Forelimb muscle (tissue), 1 donor: ENCODE measurements around the gene LRRC25. TPM values are rescaled to one million over a fixed set of nuclear protein-coding genes. Genes with fewer than 3 reads are reported as not detected.

Experiments used
- DNase-seq: peaks from one replicate; pipeline ENCODE4 v3.0.0-alpha.2; 2013; ENCODE audit warnings: low read depth
- polyA plus RNA-seq: library from polyadenylated mRNA; unstranded; fragments of 120-200 nt; gene quantifications from one replicate; pipeline ENCODE4 v1.2.1, GENCODE V29; 2013; ENCODE audit not compliant: insufficient read length

LRRC25 gene
- polyA plus RNA-seq = 1.6 TPM

DNA sequence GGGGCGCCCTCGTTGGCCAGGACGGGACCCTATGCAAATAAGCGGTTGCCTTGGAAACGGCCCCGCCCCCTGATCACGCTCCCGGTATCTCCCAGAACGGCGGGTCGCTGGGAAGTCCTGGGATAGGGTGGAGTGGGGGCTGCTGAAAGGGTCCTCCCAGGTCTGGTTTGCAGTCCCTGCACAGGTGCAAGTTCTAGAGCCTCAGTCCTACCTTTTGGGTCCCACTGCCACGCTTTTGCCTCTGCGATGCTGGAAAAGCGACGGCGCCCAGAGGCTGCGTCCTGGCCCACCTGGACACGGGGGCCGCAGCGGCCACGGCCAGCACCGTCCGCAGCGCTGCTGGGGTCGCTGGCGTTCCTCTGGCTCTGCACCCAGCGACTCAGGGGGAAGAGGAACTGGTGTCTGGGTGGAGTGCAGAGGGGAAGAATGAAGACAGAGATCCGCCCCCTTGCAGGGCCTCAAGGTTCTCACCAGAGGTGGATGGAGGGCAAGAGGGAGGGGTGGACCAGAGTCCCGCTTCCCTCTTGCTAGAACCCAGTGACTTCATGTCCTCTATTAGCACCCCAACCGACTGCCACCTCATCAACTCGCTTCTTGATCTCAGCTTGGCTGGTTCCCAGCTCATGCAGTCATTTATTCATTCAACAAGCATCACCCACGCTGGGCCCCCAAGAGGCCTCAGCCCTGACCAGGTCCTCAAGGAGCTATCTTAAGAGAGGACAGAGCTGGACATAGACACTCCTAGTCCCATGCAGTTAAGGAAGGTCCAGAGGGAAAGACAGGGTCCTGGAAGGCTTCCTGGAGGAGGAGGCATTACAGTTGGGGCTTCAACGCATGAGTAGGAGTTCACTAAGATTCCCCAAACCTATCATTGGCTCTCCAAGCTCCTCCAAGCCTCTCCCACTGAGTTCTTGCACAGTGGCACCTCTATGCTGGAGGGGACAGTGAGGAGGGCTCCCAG, at the start of gene LRRC25:
TSS of gene LRRC25 (minus strand) at position 381 of the 961 bp plus-strand sequence. CDS start 659 bp downstream, outside the sequence.
- DNase-seq = no peak

DNA sequence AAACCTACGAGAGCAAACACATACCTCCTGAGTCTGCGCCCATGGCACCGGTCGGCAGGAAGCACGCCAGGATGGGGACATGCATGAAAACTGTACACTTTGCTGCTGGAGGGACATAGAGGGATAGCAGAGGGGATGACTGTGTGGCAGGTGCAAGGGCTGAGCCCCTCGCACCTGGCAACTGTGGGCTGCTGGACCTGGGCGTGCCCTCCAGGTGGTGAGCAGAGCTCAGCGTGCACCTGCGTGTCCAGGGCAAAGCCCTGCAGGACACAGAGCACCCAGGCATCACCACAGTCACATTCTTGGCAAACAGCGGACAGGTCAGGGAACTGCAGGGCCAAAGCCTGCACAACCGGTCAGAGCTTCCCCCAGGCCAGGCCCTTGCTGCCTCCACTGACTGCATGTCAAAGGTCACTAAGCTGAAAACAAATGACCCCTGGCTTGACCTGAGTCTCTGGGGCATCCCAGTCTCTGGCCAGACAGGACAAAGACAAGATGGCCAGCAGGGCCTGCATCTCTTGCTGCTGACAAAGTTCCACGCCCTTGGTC, 49.5 kb upstream of the LRRC25 start:
- no peak for DNase-seq

DNA sequence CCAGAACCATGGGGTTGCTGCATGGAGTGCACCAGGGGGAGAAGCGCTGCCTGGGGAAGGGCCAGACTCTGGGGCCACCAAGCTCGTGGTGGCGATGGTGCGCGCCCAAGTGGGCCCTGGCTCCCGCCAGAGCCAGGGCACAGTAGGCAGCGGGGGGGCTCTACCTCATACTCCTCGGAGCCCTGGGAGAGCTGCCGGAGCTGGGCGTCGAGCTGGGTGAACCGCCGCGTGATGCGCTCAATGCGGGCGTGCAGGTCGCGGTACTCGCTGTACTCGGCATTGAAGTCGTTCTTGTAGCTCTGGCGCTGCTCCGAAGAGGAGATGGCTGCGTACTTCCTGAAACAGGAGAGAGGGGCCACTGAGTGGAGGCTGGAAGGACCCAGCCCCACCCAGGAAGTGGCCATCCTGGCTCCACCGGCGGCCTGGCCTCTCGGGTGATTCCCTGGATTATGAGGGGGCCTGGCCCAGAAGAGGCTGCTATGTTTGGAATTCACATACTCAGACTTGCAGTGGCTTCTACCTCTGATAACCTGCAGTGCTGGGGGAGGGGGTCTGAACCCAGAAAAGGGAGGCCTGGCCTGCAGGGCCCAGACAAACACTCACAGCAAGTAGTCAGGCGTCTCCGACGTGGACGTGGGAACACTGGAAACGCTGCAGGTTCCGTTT, 48.9 kb upstream of the LRRC25 start:
- no peak for DNase-seq

- no peak for DNase-seq
Observed at GRCh38 chr19:18445262-18445948, 48.0 kb upstream of the LRRC25 start.

- no peak for DNase-seq
Observed at GRCh38 chr19:18444513-18444912, 47.1 kb upstream of the LRRC25 start.

DNA sequence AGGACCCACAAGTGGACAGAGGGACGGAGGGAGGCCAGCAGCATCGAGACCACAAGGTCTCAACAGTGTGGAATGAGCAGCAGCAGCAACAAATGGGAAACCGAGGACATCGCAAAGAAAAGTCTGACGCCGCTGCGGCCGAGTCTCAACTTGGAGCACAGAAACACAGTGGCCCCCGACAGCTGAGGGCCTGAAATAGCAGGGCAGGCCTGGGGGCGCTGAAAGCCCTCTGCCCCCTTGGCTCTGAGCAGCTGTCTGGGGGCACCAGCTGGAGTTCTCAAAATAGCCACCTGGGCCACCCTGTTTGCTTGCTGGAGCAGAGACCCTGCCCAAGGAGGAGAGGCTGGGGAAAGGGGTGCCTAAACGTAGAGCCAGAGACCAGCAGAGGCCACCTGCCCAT, 46.4 kb upstream of the LRRC25 start:
- no peak for DNase-seq

DNA sequence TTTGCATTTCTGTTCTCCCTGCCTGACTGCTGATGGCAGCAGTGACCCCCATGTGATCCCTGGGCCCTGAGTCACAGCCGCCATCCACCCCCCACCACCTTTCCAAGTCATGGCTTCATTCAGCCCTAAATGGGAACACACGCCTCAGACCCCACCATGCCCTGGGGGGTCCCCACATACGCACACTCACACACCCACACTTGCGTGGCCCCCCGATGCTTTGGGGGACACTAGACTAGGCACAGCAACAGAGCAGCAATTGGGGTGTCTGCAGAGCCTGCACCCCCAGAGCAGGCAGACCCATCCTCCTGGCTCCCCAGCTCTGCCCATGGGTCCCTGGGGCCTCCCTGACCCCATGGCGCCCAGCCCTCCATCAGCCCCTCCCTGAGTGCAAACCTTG, 46.0 kb upstream of the LRRC25 start:
- DNase-seq = no peak

- DNase-seq = no peak
Observed at GRCh38 chr19:18442941-18443340, 45.5 kb upstream of the LRRC25 start.

DNA sequence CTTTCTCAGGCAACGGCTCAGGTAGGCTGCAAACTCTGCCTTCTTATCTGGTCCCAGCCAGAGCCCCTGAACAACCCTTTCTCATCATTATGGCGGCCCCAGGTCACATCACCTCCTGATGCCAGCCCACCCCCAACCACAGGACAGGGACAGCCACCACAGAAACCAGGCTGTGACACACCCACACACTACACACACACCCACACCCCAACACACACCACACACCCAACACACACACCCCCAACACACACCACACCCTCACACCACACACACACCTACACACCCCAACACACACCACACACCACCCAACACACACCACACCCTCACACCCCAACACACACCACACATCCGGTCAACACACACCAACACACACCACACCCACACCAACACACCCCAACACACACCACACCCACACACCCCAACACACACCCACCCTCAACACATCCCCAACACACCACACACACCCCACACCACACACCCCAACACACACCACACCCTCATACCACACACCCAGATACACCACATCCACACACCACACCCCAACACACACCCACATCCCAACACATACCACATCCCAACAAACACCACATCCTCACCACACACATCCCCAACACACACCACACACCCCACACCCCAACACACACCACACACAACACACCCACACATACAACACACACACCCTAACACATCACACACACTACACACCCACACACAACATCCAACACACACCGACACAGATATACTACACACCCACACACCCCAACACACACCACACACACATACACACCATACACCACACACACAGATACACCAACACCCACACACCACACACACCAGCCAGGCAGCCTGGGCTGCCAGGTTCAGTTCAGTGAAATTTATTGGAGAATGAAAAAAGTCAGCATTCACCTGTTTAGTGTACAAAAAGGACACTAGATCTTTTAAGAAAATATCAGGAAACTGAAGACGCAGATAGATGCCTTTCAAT, 44.7 kb upstream of the LRRC25 start:
- no peak for DNase-seq

DNA sequence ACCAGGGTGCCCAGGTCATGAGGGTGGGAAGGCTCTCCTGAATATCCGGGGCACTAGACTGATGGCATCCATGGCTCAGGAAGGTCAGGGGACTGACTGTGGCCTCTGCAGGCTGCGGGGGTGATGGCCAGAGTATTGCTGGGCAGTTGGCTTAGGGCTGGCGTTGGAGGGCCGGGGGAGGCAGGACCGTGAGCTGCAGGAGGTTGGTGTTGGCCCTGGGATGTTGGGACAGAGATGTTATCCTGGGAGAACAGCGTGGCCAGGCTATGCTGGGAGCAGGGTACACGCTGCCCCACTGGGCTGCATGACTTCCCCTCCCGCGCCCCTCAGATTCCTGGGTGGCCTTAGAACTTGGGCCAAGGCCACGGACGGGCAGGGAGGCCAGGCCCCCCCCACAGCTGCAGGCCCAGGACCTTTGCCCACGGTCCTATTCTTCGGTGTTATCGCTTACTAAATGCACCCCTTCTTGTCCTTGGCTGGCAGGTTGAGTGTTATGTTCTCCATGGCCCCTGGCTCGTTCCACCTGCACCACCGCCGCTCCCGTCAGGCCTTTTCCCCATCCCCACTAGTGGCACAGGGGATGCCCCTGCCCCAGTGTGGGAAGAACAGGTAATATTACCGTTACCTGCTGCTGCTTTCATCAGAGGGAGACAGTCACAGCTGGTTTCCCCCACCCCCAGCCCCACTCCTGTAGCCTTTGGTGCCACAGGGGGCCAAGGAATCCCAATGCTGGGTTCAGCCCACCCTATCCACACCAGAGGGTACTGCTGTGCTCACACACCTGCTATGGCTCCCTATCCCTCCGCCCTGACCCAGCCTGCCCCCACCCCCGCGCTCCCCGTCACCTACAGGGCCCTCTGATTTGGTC, 43.7 kb upstream of the LRRC25 start:
- DNase-seq = no peak

DNA sequence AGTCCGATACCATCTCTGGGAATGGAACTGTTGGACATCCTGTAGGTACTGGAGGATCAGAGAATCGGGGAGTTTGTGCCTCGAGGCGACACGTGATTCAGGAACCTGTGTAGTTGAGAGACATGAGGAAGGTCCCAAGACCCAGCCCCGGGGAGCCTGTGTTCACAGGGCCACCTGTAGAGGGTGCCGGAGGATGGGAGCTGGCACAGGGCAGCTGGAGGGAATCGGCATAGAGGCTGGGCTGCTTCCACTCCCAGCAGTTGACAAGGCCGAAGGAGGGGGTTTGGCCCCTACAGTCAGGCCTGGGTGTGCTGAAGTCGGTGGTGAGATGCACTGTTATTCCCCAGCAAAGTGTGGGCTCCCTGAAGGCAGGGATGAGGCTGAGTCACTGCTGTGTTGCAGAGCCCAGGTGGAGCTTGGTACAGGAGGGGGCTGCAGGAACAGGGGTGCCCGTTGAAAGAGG, 43.0 kb upstream of the LRRC25 start:
- no peak for DNase-seq

DNA sequence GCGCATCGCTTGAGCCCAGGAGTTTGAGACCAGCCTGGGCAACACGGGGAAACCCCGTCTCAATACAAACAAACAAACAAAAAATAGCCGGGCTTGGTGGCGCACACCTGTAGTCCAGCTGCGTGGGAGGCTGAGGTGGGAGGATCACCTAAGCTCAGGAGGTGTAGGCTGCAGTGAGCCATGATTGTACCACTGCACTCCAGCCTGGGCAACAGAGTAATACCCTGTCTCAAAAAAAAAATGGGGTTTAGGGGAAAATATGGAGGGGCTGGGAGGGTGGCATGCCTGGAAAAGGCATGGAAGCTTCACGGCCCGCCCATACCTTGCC, 42.5 kb upstream of the LRRC25 start:
- DNase-seq = no peak

DNA sequence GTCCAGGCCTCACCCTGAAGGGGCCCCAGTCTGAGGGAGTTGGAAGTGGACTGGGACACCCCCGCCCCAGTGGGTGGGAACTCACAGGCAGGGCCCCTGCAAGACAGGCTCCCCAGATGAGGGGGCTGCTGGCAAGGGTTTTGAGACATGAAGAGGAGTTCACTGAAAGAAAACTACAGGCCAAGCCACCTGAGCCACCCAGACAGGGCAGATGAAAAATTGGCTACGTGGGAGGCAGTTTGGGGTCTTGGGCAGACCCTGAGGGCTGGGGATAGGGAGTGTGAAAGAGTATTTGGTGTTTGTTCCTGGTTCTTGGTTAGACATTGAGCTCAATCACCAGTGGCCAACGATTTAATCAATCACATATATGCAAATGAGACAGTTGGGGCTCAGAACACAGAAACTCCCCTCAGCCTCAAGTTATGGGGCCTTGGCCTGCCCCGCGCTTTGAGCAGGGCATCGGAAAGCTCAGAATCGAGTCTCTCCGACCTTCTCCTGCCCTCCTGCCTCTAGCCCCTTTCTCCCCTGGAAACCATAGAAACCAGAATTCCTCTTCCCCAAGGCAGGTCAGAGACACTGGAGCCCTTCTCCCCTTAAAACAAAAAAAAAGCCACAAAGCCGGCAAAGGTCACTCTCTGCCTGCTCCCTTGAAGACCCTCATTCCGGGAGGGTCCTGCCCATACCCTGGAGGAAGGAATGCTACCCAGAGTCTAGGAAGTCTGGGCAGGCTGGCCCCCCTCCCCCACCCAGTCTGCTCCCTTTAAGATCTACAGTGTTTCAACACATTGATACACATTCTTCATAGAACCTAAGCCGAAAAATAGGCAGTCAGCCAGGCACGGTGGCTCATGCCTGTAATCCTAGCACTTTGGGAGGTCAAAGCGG, 41.8 kb upstream of the LRRC25 start:
- DNase-seq = no peak

DNA sequence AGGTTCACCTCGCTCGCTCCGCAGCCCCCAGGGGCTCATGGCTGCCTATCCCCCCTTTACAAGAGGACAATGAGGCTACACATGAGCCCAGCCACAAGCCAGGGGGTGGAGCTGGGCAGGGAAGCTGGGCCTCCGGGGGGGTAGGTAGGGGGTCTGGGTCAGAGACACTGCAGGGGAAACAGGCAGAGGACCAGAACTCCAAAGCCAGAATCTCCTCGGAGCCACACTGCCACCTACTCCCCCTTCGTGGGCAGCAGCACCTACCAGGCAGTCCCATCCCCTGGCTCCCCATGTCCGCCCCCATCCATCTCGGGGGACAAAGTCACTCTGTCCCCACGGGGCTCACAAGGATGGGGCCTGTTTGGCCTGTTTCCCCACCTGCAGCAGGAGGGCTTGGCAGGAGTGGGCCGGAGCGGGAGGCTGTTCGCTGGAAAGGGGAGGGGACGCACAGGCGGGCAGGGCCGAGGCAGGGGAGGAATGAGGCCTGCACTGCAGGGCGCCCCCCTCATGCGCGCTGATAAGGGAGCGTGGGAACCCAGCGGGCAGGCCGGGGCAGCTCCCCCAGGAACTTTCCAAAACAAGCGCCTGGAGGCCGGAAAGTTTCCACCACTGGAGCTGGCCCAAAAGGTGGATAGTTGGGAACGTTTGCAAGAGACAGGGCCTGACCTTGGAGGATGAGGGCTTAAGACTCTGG, 41.1 kb upstream of the LRRC25 start:
- no peak for DNase-seq

GRCh38 chr19:18437491-18438330, 40.3 kb upstream of the LRRC25 start, which contains the start of gene ISYNA1:
TSS of gene ISYNA1 (minus strand) at chr19:18438133. CDS start at chr19:18437979, 154 bp downstream.
- DNase-seq = no peak

DNA sequence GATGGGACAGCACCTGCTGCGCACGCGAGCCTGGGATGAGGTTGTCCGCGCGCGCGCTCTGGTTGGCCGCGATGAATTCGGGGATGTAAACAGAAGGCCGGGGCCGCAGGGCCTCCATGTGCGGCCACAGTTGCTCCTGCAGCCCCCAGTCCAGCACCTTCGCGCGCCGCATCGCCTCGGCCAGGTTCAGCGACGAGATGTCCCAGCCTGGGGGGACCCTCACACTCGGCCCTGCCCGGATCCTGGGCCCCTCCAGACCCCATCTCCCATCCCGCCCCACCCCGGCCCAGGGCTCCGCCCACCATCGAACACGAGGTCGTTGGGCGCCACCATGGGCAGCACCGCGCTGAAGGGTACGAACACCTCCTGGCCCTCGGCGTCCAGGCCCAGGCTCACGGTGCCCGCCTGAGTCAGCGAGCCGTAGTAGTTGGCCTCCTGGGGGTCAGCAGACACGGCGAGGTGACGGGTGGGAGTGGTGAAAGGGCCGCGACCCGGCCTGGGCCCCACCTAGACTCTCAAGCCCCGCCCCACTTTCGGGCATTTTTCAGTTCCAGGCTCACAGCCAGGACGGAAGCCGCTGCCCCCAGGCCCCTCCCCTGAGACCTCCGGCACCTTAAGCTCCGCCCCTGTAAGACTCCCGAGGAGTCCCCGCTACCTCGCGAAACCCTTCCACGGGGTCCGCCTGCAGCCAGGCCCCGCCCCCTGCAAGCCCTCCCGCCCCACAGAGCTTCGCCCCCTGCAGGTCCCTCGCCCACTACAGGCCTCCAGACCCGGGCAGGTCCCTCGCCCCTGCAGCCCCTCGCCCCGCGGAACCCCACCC, 39.5 kb upstream of the LRRC25 start:
- DNase-seq = no peak
